Fibroblast of mammary gland (primary cell): ENCODE data around the gene GABRR2.

Experiments
- DNase-seq: peaks from one replicate; pipeline ENCODE4 v3.0.0-alpha.2; 2010; ENCODE audit warnings: low read depth
- H3K4me3 ChIP-seq: 2 replicates; pipeline ENCODE4 v1.5.1; 2011; ENCODE audit warnings: low read depth, mild to moderate bottlenecking, low read length, moderate library complexity; ENCODE audit not compliant: control insufficient read depth
- CTCF ChIP-seq: conservative IDR thresholded peaks from 2 replicates; pipeline ENCODE4 v1.5.1; 2011; ENCODE audit warnings: low read depth, low read length, inconsistent platforms; ENCODE audit not compliant: control insufficient read depth, insufficient read depth

GABRR2 gene

DNA sequence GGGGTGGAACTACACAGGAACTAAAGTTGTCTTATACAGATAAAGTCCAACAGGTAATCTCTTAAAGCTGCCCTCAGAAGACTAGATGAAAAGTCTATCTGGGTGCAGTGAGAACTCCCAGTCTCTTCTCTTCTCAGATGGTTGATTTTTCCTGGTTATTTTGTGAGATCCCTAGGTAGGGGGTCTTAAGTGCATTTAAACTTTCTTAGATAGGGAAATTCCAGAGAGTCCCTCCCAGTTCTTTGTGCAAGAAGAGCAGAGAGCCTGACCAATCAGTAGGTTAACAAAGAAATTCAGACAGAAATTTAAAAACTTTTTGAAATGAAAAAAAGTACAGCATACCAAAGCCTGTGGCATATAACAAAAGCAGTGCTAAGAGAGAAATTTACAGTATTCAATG lies 2.0 kb upstream of the GABRR2 start:
- no peak overlapping the region for H3K4me3 ChIP-seq
- no peak for DNase-seq
- no peak for TF ChIP-seq CTCF

- DNase-seq, result no peak
- H3K4me3 ChIP-seq, result no peak overlapping the region
- no peak for TF ChIP-seq CTCF
Measured at GRCh38 chr6:89314692-89315091, 407 bp downstream of the GABRR2 start.

GRCh38 chr6:89313006-89313405 lies 2.1 kb downstream of the GABRR2 start:
- peak; percentile 91 for DNase-seq
- no peak for TF ChIP-seq CTCF
- no peak overlapping the region for H3K4me3 ChIP-seq

DNA sequence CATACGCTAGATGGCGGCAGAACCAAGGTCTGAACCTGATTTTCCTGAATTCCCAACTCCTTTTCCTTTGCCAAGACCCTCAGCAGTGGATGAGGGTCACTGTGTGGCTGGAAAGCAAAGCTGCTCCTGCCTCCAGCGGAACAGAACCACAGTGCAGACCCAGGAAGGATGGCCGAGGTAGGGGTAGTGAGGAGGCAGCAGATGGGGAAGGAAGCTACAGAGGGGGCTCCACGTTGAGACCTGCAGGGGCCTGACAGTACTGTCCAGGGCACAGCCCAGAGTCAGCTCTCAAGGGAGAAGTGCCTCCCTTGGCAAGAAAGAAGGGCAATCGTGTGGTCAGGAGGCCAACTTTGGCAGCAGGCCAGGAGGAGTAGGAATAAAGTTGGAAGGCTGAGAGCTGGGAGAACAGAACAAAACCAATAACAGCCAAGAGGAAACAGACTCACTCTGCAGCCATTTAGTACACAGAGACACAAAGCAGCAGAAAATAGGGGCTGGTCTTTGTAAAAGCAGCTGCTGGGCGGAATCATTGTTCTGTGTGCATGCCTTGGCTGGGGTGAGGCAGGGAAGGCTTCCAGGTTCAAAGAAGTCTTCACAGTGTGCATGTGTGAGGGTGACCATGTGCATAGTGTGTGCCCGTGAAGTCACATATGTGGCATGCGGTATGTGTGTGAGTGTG lies 3.1 kb downstream of the GABRR2 start:
- DNase-seq, result peak; percentile 64
- H3K4me3 ChIP-seq, result no peak overlapping the region
- peak; percentile 74 for TF ChIP-seq CTCF

DNA sequence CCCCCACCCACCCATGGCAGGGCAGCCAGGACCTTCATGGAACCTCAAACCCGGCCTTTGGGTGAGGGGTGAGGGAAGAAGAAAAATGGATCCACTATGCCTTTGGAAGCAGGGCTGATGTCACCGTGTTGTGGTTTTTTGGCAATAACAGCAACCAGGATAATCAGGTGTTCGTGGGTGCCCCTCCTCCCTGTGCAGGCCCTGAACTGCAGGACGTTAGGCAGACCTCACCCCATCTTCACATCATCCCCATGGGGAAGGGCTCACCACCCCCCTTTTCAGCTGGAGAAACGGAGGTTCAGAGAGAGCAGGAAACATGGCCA lies 3.6 kb downstream of the GABRR2 start:
- no peak for DNase-seq
- no peak overlapping the region for H3K4me3 ChIP-seq
- no peak for TF ChIP-seq CTCF

GRCh38 chr6:89310929-89311328 lies 4.2 kb downstream of the GABRR2 start:
- TF ChIP-seq CTCF, result no peak
- H3K4me3 ChIP-seq, result no peak overlapping the region
- peak; percentile 28 for DNase-seq
